ENCODE results near the gene SFXN5. TPM values are rescaled to one million over a fixed set of nuclear protein-coding genes. Genes with fewer than 3 reads are reported as not detected.

The SFXN5 gene
- polyA plus RNA-seq, 1 donor from 2014 or later = 5.8 TPM

DNA sequence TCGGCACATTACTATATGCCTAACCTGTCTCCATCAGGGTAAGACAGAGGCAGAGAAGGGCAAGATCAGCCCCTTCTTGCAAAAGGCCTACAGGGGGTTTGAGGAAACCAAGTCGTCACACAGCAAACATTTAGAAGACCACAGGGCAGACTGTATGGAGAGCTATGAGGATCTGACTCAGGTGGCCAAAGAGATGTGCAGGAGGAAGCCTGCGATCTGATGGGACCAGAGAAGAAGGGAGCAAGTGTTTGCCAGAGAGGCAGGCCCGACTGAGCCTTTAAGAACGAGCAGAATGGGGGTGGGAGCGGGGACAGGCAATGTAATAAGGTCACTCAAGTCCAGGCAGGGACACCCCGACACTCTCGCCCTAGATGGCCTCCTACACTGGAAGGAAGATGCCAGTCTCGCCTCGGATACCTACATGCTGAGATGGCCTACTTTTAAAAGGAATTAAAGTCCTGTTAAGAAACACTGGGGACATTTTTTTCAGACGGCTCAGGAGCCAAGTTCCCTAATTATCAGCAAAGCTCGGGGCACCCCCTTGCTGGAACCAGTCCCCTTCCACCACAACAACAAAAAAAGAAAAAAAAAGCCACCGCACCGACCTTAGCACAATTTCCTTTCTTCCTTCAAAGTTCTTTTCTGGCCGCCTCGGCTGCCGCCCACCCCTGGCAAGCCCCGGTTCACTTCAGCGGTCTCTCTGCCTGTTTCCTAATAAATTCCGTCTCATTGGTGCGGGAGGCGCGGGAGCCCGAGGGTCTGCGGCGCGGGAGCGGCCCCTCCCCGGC lies 1.5 kb downstream of the SFXN5 start:
- Histone ChIP-seq H3K4me2 (ENCODE audit: low read length) (peak overlapping the region; percentile 14), H4K20me1 (ENCODE audit: insufficient read depth) (no peaks in the 10 kb centered on the region), H3K9me2 (ENCODE audit: insufficient read depth, low read length) (no peaks in the 10 kb centered on the region), H3K36me3 (ENCODE audit: insufficient read depth, low read length) (no peaks in the 10 kb centered on the region), H3K27ac (ENCODE audit: low read length) (no peak overlapping the region), H3K27me3 (ENCODE audit: insufficient read depth, low read depth, low read length) (no peaks in the 10 kb centered on the region), H3K79me2 (replicated peaks; ENCODE audit: insufficient read depth, low read length) (peaks cover 6% of the 10 kb centered on the region), H3K9ac (ENCODE audit: low read length) (peak overlapping the region; percentile 87), H3K4me3 (ENCODE audit: low read length) (peak overlapping the region; percentile 99), H3K9me3 (ENCODE audit: low read length) (no peaks in the 10 kb centered on the region), H2AFZ (ENCODE audit: low read depth, low read length) (no peak overlapping the region), H3F3A (ENCODE audit: insufficient read depth, low read length, poor library complexity, severe bottlenecking) (no peaks in the 10 kb centered on the region)
- TF ChIP-seq TAF1 (IDR thresholded peaks at IDR 0.05; ENCODE audit: low read depth) = no peak
- TF ChIP-seq RAD21 (conservative IDR thresholded peaks at IDR 0.05) = no peak
- TF ChIP-seq, protein P1, sequence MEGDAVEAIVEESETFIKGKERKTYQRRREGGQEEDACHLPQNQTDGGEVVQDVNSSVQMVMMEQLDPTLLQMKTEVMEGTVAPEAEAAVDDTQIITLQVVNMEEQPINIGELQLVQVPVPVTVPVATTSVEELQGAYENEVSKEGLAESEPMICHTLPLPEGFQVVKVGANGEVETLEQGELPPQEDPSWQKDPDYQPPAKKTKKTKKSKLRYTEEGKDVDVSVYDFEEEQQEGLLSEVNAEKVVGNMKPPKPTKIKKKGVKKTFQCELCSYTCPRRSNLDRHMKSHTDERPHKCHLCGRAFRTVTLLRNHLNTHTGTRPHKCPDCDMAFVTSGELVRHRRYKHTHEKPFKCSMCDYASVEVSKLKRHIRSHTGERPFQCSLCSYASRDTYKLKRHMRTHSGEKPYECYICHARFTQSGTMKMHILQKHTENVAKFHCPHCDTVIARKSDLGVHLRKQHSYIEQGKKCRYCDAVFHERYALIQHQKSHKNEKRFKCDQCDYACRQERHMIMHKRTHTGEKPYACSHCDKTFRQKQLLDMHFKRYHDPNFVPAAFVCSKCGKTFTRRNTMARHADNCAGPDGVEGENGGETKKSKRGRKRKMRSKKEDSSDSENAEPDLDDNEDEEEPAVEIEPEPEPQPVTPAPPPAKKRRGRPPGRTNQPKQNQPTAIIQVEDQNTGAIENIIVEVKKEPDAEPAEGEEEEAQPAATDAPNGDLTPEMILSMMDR (IDR thresholded peaks at IDR 0.05; ENCODE audit: poor library complexity, severe bottlenecking) = no peak
- TF ChIP-seq POLR2AphosphoS5 (IDR thresholded peaks at IDR 0.05) = no peak
- no peak for TF ChIP-seq EZH2 (IDR thresholded peaks at IDR 0.05; ENCODE audit: borderline replicate concordance, insufficient read depth, low read length, poor library complexity, severe bottlenecking)

- H2AFZ ChIP-seq (ENCODE audit: low read depth, low read length) = no peak overlapping the region
- no peaks in the 10 kb centered on the region for H3K36me3 ChIP-seq (ENCODE audit: insufficient read depth, low read length)
- no peaks in the 10 kb centered on the region for H3K9me3 ChIP-seq (ENCODE audit: low read length)
- H3K9me2 ChIP-seq (ENCODE audit: insufficient read depth, low read length) = no peaks in the 10 kb centered on the region
- H4K20me1 ChIP-seq (ENCODE audit: insufficient read depth) = no peaks in the 10 kb centered on the region
- no peak for TF ChIP-seq REST (IDR thresholded peaks at IDR 0.05; ENCODE audit: borderline replicate concordance)
- no peak overlapping the region for H3K4me2 ChIP-seq (ENCODE audit: low read length)
- H3K27me3 ChIP-seq (ENCODE audit: insufficient read depth, low read depth, low read length) = no peaks in the 10 kb centered on the region
- no peaks in the 10 kb centered on the region for H3F3A ChIP-seq (ENCODE audit: insufficient read depth, low read length, poor library complexity, severe bottlenecking)
- H3K9ac ChIP-seq (ENCODE audit: low read length) = no peak overlapping the region
- H3K79me2 ChIP-seq (replicated peaks; ENCODE audit: insufficient read depth, low read length) = peaks cover 6% of the 10 kb centered on the region
- H3K4me3 ChIP-seq (ENCODE audit: low read length) = peak overlapping the region; percentile 99
- H3K27ac ChIP-seq (ENCODE audit: low read length) = no peak overlapping the region
Measured at GRCh38 chr2:73069041-73069854, 2.3 kb downstream of the SFXN5 start.

- H3K27me3 ChIP-seq (ENCODE audit: insufficient read depth, low read depth, low read length) = no peaks in the 10 kb centered on the region
- H3K4me3 ChIP-seq (ENCODE audit: low read length) = no peak overlapping the region
- no peak overlapping the region for H3K4me2 ChIP-seq (ENCODE audit: low read length)
- peaks cover 6% of the 10 kb centered on the region for H3K79me2 ChIP-seq (replicated peaks; ENCODE audit: insufficient read depth, low read length)
- H3K36me3 ChIP-seq (ENCODE audit: insufficient read depth, low read length) = no peaks in the 10 kb centered on the region
- H3K9ac ChIP-seq (ENCODE audit: low read length) = no peak overlapping the region
- H2AFZ ChIP-seq (ENCODE audit: low read depth, low read length) = no peak overlapping the region
- H4K20me1 ChIP-seq (ENCODE audit: insufficient read depth) = no peaks in the 10 kb centered on the region
- no peaks in the 10 kb centered on the region for H3K9me2 ChIP-seq (ENCODE audit: insufficient read depth, low read length)
- no peak overlapping the region for H3K27ac ChIP-seq (ENCODE audit: low read length)
- H3K9me3 ChIP-seq (ENCODE audit: low read length) = no peaks in the 10 kb centered on the region
- H3F3A ChIP-seq (ENCODE audit: insufficient read depth, low read length, poor library complexity, severe bottlenecking) = no peaks in the 10 kb centered on the region
- TF ChIP-seq EP300 (conservative IDR thresholded peaks at IDR 0.05; ENCODE audit: poor library complexity, severe bottlenecking) = no peak
- TF ChIP-seq POLR2AphosphoS5 (IDR thresholded peaks at IDR 0.05) = no peak
- no peak for TF ChIP-seq EZH2 (IDR thresholded peaks at IDR 0.05; ENCODE audit: borderline replicate concordance, insufficient read depth, low read length, poor library complexity, severe bottlenecking)
- no peak for TF ChIP-seq SMC3 (conservative IDR thresholded peaks at IDR 0.05; ENCODE audit: poor library complexity)
- TF ChIP-seq TAF1 (IDR thresholded peaks at IDR 0.05; ENCODE audit: low read depth) = no peak
- no peak for TF ChIP-seq REST (IDR thresholded peaks at IDR 0.05; ENCODE audit: borderline replicate concordance)
- no peak for TF ChIP-seq RAD21 (conservative IDR thresholded peaks at IDR 0.05)
- TF ChIP-seq, protein P1 (IDR thresholded peaks at IDR 0.05; ENCODE audit: poor library complexity, severe bottlenecking) = no peak
Measured at GRCh38 chr2:73068147-73068546, 3.4 kb downstream of the SFXN5 start.

Measured in neural cell (in vitro differentiated cells).